Right lobe of liver (tissue), 6 donors: ENCODE results near the gene TDRD3. TPM values are rescaled to one million over a fixed set of nuclear protein-coding genes. Genes with fewer than 3 reads are reported as not detected.

Source experiments
- ATAC-seq, 4 donors: fragments of 200-7000 bp; cut with Tn5 transposase; one replicate each; pipeline ENCODE4 v1.9.1; 2020; ENCODE audit warnings: mild to moderate bottlenecking in 4 of 4, moderate library complexity in 4 of 4
- DNase-seq, 3 donors: peaks; one replicate each; pipeline ENCODE4 v3.0.0-alpha.2; 2020
- H3K27ac ChIP-seq, 3 donors: fragments of 200-600 bp; one replicate each; pipeline ENCODE4 v1.8.0; 2022
- H3K27me3 ChIP-seq, 2 donors: fragments of 200-600 bp; one replicate each; pipeline ENCODE4 v1.8.0; 2022
- H3K36me3 ChIP-seq, 4 donors: fragments of 200-600 bp; sonication (generic) in 1 of 4; one replicate each; pipeline versions ENCODE4 v1.5.1 to v1.8.0; 2017 to 2022; ENCODE audit warnings: control low read depth in 1 of 4
- H3K4me1 ChIP-seq, 4 donors: fragments of 200-600 bp; sonication (generic) in 1 of 4; one replicate each; pipeline versions ENCODE4 v1.5.1 to v1.8.0; 2017 to 2022; ENCODE audit warnings: control low read depth in 1 of 4
- H3K4me3 ChIP-seq, 3 donors: fragments of 200-600 bp; one replicate each; pipeline ENCODE4 v1.8.0; 2022
- H3K9me3 ChIP-seq, 4 donors: fragments of 200-600 bp; sonication (generic) in 1 of 4; one replicate each; pipeline versions ENCODE4 v1.5.1 to v1.8.0; 2017 to 2022; ENCODE audit warnings: control low read depth in 1 of 4
- CTCF ChIP-seq, 4 donors: fragments of 200-600 bp in 3 of 4; fragments of 450-650 bp in 1 of 4; IDR thresholded peaks; one replicate each; pipeline versions ENCODE4 v1.5.1 to v1.8.0; 2016 to 2022; ENCODE audit warnings: antibody characterized with exemption in 4 of 4, mild to moderate bottlenecking in 2 of 4
- POLR2A ChIP-seq: fragments of 450-650 bp; IDR thresholded peaks from one replicate; pipeline ENCODE4 v1.6.1; 2017; ENCODE audit warnings: antibody characterized with exemption, mild to moderate bottlenecking
- WGBS: methylation state at CpG from one replicate; pipeline ENCODE4 v1.1.6; 2018; ENCODE audit warnings: low coverage, low lambda C conversion rate; ENCODE audit not compliant: insufficient coverage; ENCODE audit errors: missing lambda C conversion rate; 5-methylcytosine and 5-hydroxymethylcytosine counted together
- intact Hi-C, 2 donors: fragments of 100-400 bp; cut with DNase I; formaldehyde crosslinking; loops; one replicate each; pipeline versions ENCODE4 v1.11.2 to v1.14.1; 2022
- total RNA-seq, 6 experiments: library from RNA; depleted of rRNA in 2 of 6; stranded (reverse); fragments of >200 nt in 2 of 6; fragmentation: NEBNext Ultra II Directional in 3 of 6; extraction: Animal tissue kit (Norgen Biotek cat#: 25700) in 3 of 6; gene quantifications; one replicate each; pipeline versions ENCODE4 v1.1.0 to v1.2.4, GENCODE V29; 2016 to 2023
- donor health status: DM: no; HTN: yes; CAD: no.
- donor health status: DM: no; HTN: no; CAD: no.
- donor health status: DM: no; HTN: no; CAD: no.
- donor health status: DM: no; HTN: yes; CAD: no.
- donor health status: DM: no; HTN: yes; CAD: no.

Gene TDRD3
- total RNA-seq, 6 experiments from 2014 or later: 9.6 to 12.8 (median 11.4) TPM

- ATAC-seq (no peak), DNase-seq (no peak)
- no peaks in the 10 kb centered on the region for H3K4me1 ChIP-seq
- no peak overlapping the region for H3K27ac ChIP-seq
- no peak overlapping the region for H3K4me3 ChIP-seq
- intact Hi-C loops: no loop called here
- TF ChIP-seq CTCF (IDR thresholded peaks at IDR 0.05) (no peak), POLR2A (no peak)
- H3K27me3 ChIP-seq: no peaks in the 10 kb centered on the region
- H3K36me3 ChIP-seq: no peaks in the 10 kb centered on the region
- WGBS: 82% methylated on average over 3 of the region's 3 CpGs
- H3K9me3 ChIP-seq: no peaks in the 10 kb centered on the region
Measured at GRCh38 chr13:60509601-60510386, 112.8 kb downstream of the TDRD3 start.

- intact Hi-C loops: no loop called here
- H3K9me3 ChIP-seq: no peaks in the 10 kb centered on the region
- no CpG with 5 or more reads among the region's 2 CpGs for WGBS
Measured at GRCh38 chr13:60511637-60512036, 114.6 kb downstream of the TDRD3 start.

GRCh38 chr13:60514891-60515290 is 117.9 kb downstream of the TDRD3 start:
- TF ChIP-seq POLR2A: no peak
- no peak for TF ChIP-seq CTCF (IDR thresholded peaks at IDR 0.05)
- Histone ChIP-seq H3K4me3 (no peak overlapping the region), H3K4me1 (no peaks in the 10 kb centered on the region), H3K9me3 (no peaks in the 10 kb centered on the region), H3K36me3 (no peaks in the 10 kb centered on the region), H3K27me3 (no peaks in the 10 kb centered on the region), H3K27ac (no peak overlapping the region)
- 92% methylated on average over 1 of the region's 1 CpG for WGBS
- intact Hi-C loops: no loop called here
- DNase-seq (no peak), ATAC-seq (no peak)

More at GRCh38 chr13:60511637-60512036, 114.6 kb downstream of the TDRD3 start:
- H3K27ac ChIP-seq: no peak overlapping the region
- no peaks in the 10 kb centered on the region for H3K36me3 ChIP-seq
- H3K4me3 ChIP-seq: no peak overlapping the region
- TF ChIP-seq CTCF (IDR thresholded peaks at IDR 0.05) (no peak), POLR2A (no peak)
- DNase-seq: no peak
- ATAC-seq: no peak
- H3K4me1 ChIP-seq: no peaks in the 10 kb centered on the region
- H3K27me3 ChIP-seq: no peaks in the 10 kb centered on the region

GRCh38 chr13:60519496-60519895 is 122.5 kb downstream of the TDRD3 start:
- Histone ChIP-seq H3K4me3 (no peak overlapping the region), H3K27ac (no peak overlapping the region), H3K4me1 (peaks cover 0 to 7% (median 0%) of the 10 kb centered on the region in 4 donors), H3K36me3 (no peaks in the 10 kb centered on the region), H3K27me3 (no peaks in the 10 kb centered on the region), H3K9me3 (no peaks in the 10 kb centered on the region)
- TF ChIP-seq POLR2A (no peak), CTCF (IDR thresholded peaks at IDR 0.05) (no peak)
- intact Hi-C loops: no loop called here
- ATAC-seq: no peak
- no peak for DNase-seq
